AG09319 (cell line): ENCODE results near the gene DRC3.

Experiments
- DNase-seq: peaks from one replicate; pipeline ENCODE4 v3.0.0-alpha.2; 2010; ENCODE audit warnings: low read depth; ENCODE audit errors: extremely low read depth
- TF ChIP-seq, protein P1 (sequence below): IDR thresholded peaks from 2 replicates; pipeline ENCODE4 v1.5.1; 2011; ENCODE audit warnings: low read depth, mild to moderate bottlenecking, inconsistent platforms, low read length, moderate library complexity

Gene DRC3

DNA sequence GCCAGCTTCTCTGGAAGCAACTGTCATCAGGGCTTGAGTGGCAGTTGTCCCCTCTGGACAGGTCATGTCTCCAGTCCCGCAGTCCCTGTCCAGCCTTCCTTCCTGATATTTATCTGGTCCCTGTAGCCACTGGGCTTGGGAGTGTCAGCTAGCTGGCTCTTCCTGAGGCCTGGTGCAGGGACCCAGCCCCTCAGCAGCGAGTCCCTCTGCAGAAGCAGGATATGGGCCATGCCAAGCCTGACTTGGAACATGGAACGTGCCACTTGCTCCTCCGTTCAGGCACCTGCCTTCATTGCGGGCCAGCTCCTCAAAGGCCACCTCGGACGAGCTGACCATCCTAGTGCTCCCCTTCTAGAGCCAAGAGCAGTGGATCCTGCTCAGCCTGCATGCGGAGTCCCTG lies 26.3 kb downstream of the DRC3 start:
- TF ChIP-seq, protein P1, sequence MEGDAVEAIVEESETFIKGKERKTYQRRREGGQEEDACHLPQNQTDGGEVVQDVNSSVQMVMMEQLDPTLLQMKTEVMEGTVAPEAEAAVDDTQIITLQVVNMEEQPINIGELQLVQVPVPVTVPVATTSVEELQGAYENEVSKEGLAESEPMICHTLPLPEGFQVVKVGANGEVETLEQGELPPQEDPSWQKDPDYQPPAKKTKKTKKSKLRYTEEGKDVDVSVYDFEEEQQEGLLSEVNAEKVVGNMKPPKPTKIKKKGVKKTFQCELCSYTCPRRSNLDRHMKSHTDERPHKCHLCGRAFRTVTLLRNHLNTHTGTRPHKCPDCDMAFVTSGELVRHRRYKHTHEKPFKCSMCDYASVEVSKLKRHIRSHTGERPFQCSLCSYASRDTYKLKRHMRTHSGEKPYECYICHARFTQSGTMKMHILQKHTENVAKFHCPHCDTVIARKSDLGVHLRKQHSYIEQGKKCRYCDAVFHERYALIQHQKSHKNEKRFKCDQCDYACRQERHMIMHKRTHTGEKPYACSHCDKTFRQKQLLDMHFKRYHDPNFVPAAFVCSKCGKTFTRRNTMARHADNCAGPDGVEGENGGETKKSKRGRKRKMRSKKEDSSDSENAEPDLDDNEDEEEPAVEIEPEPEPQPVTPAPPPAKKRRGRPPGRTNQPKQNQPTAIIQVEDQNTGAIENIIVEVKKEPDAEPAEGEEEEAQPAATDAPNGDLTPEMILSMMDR, result no peak

DNA sequence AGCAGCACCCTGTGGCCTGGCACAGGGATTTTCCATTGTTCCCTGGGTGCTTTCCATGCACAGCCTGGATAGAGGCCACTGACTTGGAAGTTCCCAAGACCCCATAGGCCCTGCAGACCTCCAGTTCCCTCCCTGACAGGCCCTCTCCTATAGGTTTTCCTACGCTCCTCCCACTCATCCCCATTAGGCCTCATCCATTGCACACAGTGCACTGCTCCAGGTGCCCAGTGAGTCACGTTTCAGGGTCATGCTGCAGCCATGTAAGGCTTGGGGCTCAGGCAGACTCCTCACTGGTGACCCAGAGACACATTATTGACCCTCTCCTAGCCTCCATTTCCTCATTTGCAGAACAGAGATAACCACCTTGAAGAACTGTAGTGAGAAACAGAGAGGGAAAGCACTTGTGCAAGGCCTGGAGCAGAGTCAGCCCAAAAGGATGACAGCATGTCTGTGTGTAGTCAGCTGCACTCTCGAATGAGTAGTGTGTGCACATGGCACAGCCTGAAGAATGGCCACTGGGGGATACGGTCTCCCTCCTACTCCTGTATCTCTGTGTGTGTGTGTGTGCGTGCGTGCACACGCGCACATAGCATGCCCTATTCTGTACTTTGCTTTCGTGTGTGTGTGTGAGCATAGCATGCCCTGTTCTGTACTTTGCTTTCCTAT lies 26.8 kb downstream of the DRC3 start:
- TF ChIP-seq, protein P1, result no peak
- DNase-seq, result no peak

More for the DNA sequence above, 26.3 kb downstream of the DRC3 start:
- no peak for DNase-seq

DNA sequence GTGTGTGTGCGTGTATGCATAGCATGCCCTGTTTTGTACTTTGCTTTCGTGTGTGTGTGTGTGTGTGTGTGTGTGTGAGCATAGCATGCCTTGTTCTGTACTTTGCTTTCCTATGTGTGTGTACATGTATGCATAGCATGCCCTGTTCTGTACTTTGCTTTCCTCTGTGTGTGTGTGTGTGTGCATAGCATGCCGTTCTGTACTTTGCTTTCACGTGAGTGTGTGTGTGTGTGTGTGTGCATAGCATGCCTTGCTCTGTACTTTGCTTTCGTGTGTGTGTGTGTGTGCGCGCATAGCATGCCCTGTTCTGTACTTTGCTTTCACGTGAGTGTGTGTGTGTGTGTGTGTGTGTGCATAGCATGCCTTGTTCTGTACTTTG lies 27.4 kb downstream of the DRC3 start:
- DNase-seq, result no peak
- TF ChIP-seq, protein P1, result no peak

DNA sequence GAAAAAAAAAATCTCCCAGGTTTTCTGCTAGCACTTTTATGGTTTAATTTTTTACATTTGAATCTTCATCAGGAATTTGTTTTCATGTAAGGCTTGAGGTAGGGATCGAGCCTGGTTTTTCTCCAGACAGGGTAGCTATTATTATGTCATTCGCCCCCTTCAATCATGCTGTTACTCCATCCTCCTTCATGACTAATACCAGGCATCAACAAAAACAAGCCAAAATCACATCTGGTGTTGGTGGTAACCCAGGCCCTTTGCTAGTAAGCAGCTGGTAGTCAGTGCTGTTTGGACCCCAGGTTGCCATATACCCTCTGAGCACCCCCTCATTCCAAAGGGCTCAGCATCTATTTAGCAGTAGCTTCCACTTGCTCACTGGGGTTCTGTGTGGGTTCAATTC lies 29.5 kb downstream of the DRC3 start:
- no peak for DNase-seq
- TF ChIP-seq, protein P1, result no peak

DNA sequence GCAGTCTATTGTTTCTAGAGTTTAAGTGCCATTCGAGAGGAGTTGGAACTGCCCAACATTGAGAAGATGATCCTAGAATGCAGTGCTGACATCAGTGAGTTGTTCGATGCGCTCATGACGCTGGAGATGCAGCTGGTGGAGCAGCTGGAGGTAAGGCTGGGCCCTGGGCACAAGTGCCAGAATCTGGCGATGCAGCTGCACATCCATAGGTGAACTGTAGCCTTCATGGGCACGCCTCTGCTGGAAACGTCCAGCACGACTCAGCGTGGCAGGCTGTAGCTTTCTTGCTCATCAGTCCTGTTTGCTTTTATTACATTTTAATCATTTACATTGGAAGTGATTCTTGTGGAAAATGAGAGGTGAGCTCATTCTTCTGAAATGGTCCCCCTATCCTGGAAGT lies 31.7 kb downstream of the DRC3 start:
- TF ChIP-seq, protein P1, result no peak
- no peak for DNase-seq

DNA sequence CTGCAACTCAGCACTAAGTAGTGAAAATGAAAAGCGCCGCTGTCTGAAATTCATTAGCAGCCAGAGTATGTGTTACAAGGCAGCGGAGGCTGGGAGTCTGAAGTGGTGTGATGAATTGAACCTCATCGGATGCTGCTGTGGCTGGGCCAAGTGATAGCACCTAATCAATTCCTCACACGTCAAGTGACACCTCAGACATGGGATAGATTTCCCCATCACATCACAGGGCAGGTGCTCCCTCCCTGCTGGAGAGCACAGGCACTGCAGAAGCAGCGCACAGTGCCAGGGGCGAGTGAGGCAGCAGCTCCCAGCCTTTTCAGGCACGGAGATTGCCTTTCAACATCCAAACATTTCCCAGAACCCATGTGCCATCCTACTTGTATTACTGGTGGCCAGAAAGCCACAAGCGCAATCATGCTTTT lies 32.2 kb downstream of the DRC3 start:
- TF ChIP-seq, protein P1, result no peak; the same call in 1 of the 2 replicates
- DNase-seq, result no peak

DNA sequence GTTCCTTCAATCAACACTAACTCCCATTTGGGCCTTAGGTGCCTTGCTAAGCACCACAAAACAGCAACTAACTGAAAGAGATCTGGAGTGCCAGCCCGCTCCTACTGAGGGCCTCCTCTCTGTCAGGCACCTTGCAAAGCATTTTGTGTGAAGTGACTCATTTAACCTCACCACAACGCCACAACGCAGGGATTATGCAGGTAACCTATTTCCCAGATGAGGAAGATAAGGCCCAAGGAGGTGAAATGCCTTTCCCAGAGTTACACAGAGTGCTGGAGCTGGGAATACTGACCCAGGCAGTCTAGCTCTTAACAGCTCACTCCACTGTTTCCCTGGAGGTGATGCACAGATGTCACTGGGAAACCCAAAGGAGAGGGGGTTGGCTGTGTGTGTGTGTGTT lies 32.8 kb downstream of the DRC3 start:
- TF ChIP-seq, protein P1, result no peak
- no peak for DNase-seq
